HG02798 (cell line): ENCODE measurements around the gene DHPS.

Source experiments
- ATAC-seq: cut with Tn5 transposase; IDR thresholded peaks from one replicate; pipeline ENCODE4 v1.9.1; 2021; ENCODE audit warnings: mild to moderate bottlenecking; ENCODE audit not compliant: unreplicated experiment, poor library complexity

DHPS gene

DNA sequence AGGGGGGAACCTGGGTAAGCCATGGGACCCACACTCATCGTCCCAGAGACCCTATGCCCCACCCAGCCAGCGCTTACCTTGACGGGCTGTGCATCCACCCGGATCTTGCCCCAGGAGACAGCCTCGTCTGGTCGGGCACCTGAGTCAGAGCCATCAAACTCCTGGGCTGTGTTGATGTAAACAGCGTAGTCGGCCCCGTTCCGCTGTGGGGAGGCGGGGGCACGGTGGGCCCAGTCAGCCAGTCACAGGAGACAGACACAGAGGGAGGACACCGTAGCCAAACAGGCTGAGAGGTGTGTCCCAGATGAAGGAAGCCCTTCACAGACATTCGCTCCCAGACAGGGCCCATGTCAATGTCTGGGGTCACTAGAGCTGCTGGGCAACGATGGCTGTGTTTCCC, 5.7 kb downstream of the DHPS start:
- ATAC-seq, result no peak

DNA sequence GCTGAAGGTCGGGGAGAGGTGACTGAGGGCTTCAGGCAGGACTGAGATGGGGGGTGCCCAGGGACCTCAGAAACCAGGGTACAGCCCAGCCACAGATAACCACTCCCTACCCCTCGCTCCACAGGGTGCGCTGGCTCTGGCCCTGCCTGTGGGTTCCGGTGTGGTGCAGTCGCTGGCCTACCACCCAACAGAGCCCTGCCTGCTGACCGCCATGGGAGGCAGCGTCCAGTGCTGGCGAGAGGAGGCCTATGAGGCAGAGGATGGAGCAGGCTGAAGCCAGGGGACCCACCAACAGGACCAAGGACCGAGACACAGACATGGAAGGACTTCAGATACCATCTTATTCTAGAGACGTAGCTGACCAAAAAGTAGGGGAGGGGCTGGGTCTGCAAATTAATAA, 6.3 kb downstream of the DHPS start:
- no peak for ATAC-seq

DNA sequence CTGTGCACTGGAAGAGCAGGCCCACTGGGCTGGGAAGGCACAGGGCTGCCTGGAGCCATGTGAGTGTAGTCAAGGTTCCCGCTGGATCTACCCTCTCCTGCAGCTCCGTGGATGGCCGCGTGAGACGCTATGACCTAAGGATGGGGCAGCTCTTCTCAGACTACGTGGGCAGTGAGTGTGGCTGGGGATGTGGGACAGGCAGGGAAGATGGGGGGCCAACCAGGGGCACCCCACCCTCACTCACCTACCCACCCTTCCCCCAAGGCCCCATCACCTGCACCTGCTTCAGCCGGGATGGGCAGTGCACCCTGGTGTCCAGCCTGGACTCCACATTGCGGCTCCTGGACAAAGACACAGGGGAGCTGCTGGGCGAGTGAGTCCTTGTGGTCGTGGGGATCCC, 8.9 kb downstream of the DHPS start:
- ATAC-seq, result no peak

DNA sequence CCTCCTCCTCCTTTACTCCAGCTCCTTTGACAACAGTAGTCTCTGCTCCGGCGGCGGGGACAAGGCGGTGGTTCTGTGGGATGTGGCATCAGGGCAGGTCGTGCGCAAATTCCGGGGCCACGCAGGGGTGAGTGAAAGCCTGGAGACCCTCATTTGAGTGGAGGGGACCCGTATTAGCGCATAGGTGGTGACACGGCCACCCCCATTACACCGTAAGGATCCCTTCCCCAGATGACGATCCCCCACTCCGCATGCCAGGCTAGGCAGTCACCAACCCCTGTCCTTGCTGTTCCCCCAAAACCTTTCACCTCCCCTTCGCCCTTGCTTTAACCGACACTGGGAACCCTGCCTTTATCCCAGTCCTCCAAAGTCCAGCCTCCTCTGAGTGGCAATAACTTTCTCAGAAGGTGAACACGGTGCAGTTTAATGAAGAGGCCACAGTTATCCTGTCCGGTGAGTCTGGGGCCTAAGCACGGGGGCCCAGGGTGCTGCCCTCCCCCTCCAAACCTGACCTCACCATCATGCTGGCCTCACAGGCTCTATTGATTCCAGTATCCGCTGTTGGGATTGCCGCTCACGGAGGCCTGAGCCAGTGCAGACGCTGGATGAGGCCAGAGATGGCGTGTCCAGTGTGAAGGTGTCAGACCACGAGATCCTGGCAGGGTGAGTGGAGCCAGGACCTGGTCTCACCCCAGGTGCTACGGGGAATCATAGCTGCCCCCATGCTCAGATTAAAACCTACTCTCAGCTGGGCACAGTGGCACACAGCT, 11.3 kb downstream of the DHPS start:
- ATAC-seq, result no peak

DNA sequence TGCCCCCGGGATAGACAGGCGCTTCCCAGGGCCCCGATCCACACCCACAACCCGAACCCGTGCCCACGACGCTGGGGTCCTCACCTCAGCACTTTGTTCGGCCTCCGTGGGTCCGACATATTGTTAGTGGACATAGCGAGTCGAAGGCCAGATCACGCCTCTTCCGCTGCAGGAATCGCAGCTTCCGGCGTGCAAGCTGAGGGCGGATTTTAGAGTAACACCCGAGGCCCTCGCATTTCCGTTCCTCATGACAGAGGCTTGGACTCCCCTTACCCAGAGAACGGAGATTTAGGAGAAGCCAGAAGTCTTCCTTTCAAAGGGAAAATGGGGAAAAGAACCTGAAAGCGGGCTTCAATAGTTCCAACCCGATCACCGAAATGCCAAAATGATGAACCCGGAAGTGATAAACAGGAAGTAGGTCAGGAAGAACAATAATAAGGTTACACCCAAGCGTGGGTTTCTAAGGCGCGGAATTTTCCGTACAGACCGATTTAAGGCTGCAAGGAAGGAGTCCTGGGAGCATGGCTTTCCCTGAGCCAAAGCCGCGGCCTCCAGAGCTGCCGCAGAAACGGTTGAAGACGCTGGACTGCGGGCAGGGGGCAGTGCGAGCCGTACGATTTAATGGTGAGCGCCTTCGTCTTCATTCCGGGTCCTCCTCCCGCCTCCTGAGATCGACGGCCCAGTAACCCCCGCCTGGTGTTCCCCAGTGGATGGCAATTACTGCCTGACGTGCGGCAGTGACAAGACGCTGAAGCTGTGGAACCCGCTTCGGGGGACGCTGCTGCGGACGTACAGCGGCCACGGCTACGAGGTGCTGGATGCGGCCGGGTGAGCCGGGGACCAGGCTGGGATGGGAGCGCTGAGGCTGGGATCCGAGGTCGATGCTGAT, 12.2 kb downstream of the DHPS start:
- ATAC-seq, result peak; percentile 56

DNA sequence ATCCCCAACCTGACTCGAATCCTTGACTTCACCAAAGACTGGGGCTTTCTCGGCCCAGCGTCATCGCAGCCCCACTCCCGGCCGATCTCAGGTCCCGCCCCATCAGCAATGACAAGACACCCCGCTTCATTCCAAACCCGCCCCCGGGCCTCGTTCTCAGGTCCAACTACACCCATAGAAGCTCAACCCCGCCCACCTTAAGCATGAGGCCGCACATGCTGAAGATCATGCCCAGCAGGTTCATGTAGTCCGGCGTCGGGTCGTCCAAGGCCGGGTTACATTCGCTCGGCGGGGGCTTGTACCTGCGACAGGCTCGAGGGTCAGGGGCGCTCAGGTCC, 12.8 kb downstream of the DHPS start:
- ATAC-seq, result no peak

DNA sequence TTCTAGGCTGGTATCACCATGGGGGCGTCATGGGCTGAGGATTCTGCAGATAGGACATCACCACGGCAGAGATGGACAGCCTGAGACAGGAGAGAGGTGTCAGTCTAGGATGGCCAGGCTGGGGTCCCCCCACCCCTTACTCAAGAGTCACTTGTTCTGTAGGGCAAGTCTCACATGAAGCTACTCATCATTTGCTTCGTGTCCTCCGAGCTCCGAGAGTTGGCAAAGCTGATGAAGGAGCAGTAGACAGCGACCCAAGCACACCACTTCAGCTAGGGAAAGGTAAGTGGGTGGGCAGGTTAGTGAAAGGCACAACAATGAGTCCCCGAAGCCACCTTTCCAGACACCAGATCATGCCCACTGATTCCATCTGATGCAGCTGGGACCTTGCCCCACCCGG, 13.3 kb downstream of the DHPS start:
- ATAC-seq, result no peak

DNA sequence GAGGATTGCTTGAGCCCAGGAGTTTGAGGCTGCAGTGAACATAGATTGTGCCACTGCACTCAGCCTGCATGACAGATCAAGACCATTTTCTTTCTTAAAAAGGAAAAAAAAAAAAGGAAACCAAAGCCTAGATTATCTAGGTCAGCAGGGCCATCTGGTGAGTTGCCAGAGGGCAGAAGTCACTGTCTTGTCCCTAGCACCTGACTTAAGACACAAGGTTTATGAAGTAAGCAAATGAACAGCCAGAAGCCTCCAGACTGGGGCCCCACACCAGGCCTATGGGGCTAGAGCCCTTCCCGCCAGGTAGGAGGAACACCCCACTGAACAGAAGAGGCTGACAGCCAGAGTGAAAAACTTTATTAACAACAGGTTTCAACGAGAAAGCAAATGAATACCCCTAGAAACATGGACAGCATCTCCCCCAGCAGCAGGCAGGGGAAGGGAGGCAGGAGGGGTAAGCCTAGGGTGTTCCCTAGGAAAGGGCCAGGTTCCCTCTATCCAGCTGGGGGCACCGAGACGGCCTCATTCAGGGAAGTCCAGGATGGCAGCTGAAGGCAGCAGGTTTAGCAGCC, 13.9 kb downstream of the DHPS start:
- no peak for ATAC-seq

DNA sequence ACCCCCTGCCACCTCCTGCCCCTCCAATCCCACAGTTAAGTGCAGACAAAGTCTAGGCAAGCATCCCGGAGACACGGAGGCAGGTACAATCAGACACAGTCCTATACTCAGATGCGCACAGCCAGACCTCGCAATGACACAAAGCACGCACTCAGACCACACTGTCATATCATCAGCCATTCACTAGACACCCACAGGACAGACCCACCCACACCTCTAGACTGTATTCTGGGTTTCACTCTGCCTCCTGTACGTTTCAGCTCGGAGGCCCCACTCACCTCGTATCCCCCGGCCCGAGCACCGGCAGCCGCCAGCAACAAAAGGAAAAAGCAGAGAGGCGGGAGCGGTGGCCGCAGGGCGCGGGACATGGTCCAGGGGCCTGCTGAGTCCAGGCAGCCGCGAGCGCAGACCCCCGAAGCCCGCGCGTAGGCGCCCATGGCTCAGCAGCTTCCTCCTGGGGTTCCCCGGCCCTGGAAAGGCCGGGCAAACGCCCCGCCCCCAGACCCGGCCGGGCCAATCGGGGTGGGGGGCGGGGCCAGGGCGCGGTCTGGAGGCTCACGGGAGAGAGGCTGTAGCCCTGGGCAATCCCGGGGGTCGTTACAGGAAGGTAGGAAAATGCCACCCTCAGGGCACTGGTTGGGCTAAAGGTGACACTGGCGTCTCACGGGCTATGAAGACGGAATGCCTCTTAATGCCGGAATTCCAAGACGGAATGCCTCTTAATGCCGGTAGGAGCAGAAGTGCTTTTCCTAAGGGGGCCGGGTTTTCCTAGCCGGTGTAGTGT, 15.2 kb downstream of the DHPS start, which contains the start of the genes MAN2B1 and WDR83:
Gene MAN2B1 (minus strand): TSS at position 478 of the 784 bp plus-strand sequence. CDS start 41 bp downstream, at position 437.
Gene WDR83 (plus strand): TSS at position 543 of the 784 bp plus-strand sequence. CDS start 2,984 bp downstream, outside the sequence.
- ATAC-seq, result peak; percentile 64

DNA sequence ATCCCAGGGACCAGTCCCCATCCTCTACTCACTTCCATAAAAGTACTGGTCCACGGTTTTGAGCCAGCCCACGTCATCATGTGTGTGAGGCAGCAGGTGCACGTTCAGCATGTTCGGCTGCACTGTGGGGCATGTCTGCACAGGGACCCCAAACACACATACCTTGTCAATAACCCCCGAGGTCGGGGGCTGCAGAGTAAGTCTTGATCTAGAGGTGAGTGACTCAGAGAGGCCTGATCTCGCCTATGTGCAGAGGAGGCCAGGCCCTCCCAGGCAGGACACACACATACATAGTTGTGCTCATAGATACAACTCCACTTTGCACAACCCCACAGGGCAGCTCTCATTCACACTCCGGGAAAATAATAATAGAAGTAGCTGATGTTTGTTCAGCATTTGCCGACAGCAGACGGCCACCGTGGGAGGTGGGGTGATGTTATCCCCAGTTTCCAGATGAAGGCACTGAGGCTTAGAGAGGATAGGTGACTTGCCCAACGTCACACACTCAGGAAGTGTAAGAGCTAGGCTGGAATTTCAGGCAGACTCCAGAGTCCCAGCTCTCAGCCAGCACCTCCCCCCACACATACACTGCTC, 15.9 kb downstream of the DHPS start:
- ATAC-seq, result no peak

DNA sequence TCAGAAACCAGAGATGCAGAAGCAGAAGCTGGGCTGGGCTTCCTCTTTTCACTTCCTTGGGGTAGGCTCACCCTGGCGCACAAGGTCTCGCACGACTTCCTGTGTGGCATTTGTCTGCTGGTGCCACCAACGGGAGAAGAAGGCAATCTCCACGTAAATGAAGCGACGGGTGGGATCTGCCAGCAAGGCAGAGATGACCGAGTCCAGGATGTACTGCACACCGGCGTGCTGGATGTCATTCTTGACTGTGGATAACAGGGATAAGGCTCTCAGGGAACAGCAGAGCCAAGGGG, 16.5 kb downstream of the DHPS start:
- ATAC-seq, result no peak

DNA sequence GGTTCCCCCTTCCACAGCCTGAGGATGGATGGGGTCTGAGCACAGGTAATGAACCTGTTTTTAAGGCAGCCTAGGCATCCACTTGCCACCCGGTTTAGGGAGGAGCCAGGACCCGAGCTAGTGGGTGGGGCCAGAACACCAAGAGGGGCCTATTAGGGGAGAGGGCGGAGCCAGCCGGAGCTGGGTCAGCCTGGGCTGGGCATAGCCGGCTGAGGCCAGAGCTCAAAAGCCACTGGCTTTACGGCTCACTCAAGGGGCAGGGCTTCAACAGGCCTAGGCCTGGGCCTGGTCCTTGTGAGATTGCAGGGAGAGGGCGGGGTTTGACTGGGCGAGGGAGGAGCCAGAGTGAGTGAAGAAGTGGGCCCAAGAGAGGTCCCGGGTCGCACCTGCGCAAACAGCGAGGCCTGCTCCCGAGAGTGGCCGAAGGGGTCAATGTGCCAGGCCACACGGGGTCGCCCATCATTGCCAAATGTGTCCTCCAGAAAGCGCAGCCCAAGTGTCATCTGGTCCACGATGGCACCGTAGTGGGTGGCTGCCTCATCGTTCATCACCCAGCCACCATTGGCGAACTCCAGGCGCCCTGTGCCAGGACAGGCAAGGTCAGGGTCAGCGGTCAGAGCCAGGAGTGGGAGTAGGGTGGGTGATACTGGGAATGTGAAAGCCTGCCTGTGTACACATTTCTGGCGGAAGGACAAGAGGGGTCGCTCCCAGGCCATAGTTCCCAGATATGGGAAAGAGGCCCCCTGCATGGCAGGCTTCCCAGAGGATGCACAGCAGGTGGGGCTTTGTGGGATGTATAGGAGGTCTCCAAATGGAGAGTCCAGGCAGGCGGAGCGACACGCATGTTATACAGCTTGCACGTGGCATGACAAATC, 17.0 kb downstream of the DHPS start:
- no peak for ATAC-seq

DNA sequence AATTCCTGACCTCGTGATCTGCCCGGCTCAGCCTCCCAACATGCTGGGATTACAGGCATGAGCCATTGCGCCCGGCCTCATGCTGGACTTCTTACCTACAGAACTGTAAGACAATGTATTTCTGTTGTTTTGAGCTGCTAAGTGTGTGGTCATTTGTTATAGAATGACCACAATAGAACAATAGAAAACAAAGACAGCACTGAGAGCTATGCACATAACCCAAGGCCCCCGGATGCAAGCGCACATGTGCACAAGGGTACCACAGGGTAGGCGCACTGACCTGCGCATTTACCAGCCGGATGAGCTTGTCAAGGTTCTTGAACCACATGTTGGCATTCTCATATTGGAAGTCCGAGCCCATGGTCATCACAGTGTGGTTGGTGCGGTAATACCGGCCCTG, 20.7 kb downstream of the DHPS start:
- ATAC-seq, result no peak

DNA sequence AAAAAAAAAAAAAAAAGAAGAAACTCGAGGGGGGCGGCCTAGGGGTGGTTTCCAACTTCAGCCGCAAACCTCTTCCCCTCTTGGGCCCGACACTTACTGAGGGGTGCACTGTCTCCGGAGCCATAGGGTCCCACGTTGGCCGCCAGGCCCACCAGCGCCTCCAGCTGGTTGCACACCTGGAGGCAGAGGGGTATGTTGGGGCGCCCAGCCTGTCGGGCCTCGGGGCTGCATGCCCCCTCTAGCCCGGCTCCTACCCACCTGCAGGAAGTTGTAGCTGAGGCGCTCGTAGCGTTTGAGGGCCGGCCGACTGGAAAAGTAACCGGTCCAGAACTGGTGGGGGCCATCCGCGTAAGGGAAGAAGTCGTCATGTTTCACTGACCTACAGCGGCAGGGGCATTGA, 23.7 kb downstream of the DHPS start:
- no peak for ATAC-seq

DNA sequence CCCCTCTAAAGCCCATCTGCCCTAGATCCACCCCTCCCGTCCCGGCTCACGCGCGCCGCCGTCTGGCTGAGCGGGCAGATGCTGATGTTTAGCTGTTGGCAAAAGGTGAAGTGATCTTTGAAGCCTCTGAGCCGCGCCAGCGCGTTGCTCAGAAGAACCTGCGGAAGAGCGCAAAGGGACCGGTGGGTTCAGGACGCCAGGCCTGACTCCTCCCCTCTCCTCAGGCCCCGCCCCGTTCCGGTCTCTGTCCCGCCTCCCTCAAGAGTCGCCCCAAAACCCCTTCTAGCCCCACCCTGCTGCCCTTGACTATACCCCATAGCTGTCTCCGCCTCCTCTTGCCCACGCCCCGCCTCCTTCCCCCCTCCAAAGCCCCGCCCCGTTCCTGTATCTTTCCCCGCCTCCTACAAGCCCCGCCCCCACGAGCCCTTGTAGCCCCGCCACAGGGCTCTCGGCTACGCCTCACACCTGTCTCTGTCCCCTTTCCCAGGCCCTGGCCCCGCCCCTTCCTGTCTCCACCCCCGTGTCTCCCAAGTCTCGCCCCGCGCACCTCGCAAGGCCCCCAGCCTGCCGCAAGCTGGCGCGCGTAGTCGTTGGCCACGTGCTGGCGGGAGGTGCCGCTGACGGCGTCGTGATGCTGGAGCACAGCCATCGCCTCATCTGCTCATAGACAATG, 24.6 kb downstream of the DHPS start:
- ATAC-seq, result no peak

DNA sequence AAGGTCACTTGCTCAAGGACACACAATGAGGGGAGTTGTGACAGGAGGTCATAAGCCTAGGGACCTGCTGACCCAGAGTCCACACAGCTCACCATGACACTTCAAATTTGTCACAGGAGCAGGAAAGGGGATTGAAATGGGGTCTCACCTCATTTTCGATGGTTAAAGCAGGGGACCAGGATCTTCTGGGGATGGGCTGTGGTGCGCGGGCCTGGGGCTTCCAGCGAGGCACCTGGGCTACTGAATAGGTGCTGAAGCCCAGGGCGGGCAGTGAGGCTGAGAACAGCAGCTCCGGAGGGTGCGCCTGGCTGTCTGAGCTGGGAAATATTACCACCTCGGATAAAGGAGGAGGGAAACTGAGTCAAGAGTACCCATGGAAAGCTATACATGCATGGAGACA, 26.1 kb downstream of the DHPS start:
- no peak for ATAC-seq

DNA sequence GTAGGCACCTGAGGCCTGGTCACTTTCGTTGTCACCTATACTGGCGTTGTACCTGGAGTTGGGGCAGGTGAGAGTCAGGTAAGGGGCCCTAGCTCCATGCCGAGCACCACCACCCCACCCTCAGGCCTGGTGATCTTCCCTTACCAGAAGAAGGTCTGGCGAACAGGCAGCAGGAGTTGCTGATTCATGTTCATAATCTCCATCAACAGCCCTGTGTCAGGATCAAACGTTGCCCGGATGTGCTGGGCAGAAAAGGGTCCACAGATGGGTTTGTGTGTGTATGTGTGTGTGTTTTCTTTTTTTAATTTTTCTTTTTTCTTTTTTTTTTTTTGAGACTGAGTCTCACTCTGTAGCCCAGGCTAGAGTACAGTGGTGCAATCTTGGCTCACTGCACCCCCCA, 29.5 kb downstream of the DHPS start:
- ATAC-seq, result no peak

DNA sequence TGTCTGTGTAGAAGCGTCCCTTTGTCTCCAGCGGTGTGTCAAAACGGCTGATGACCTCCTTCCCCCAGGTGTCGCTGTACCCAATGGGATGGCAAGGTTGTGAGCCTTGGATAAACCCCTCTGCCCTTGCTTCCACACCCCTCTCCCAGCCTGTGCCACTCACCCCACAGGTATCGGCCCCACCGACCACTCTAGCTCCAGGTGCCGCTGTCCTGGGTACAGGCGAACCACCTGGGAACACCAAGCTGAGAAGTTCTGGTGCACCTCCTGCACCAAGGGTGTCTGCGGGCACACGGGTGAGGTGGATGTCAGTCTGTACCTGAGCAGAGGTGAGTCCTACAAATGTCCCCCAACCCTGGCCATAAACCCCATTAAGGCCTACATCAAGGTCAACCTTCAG, 31.7 kb downstream of the DHPS start:
- no peak for ATAC-seq

DNA sequence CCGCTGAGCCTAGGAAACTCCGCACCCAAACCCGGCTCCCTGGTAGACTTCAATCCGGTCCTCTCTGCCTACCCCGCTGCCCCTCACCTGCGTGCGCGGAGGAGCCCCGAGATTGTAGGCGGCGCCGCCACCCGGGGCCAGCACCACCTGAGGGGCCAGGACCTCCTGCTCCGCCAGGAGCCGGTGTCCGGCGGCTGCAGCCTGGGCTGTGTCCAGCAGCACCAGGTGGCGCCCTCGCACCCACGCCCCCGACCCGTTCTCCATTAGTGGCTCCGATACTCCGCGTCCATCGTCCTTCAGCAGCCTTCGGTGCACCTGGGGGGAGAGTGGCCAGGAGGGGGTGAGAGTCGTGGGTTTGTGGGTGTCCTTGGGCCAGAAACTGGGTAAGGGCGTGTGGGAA, 33.6 kb downstream of the DHPS start:
- no peak for ATAC-seq
